GM12873 (cell line): ENCODE results near the gene ZSWIM9.

Experiments
- CTCF ChIP-seq: IDR thresholded peaks from 2 replicates; pipeline ENCODE4 v1.5.1; 2012; ENCODE audit warnings: low read depth, mild to moderate bottlenecking, moderate library complexity, low read length, control low read depth; ENCODE audit not compliant: insufficient read depth; ENCODE audit errors: missing control alignments

Gene ZSWIM9

GRCh38 chr19:48203222-48203793 is 32.8 kb downstream of the ZSWIM9 start:
- TF ChIP-seq CTCF, result no peak

- TF ChIP-seq CTCF, result no peak
Measured at GRCh38 chr19:48203794-48204628, 33.5 kb downstream of the ZSWIM9 start.

GRCh38 chr19:48206397-48207093 is 36.1 kb downstream of the ZSWIM9 start:
- no peak for TF ChIP-seq CTCF

GRCh38 chr19:48210005-48210404 is 39.5 kb downstream of the ZSWIM9 start:
- no peak for TF ChIP-seq CTCF

GRCh38 chr19:48213959-48214358 is 43.5 kb downstream of the ZSWIM9 start:
- no peak for TF ChIP-seq CTCF

- no peak for TF ChIP-seq CTCF
Measured at GRCh38 chr19:48216933-48217332, 46.5 kb downstream of the ZSWIM9 start.

- TF ChIP-seq CTCF, result no peak
Measured at GRCh38 chr19:48218997-48219396, 48.5 kb downstream of the ZSWIM9 start.
